Loucy (cell line): ENCODE data around the gene DDB1.

Experiments used
- H2AFZ ChIP-seq: fragments of 200-600 bp; sonication (generic); 2 replicates; pipeline ENCODE4 v1.6.0; 2016; ENCODE audit warnings: antibody characterized with exemption, mild to moderate bottlenecking, low read length, moderate library complexity
- H3F3A ChIP-seq: fragments of 200-600 bp; 2 replicates; pipeline ENCODE4 v1.6.0; 2016; ENCODE audit warnings: antibody characterized with exemption, low read depth, mild to moderate bottlenecking
- H3K27me3 ChIP-seq: fragments of 200-600 bp; sonication (generic); 2 replicates; pipeline ENCODE4 v1.6.1; 2014; ENCODE audit warnings: low read length, mild to moderate bottlenecking; ENCODE audit not compliant: insufficient read depth, poor library complexity, severe bottlenecking
- H3K36me3 ChIP-seq: fragments of 200-600 bp; sonication (generic); 2 replicates; pipeline ENCODE4 v1.6.1; 2016; ENCODE audit warnings: low read length; ENCODE audit not compliant: insufficient read depth
- H3K4me1 ChIP-seq: fragments of 200-600 bp; sonication (generic); 2 replicates; pipeline ENCODE4 v1.5.1; 2014; ENCODE audit warnings: low read length, mild to moderate bottlenecking; ENCODE audit not compliant: insufficient read depth, poor library complexity, severe bottlenecking
- H3K4me2 ChIP-seq: fragments of 200-600 bp; sonication (generic); 2 replicates; pipeline ENCODE4 v1.6.0; 2014; ENCODE audit warnings: antibody characterized with exemption, low read length, low read depth, mild to moderate bottlenecking; ENCODE audit not compliant: poor library complexity, severe bottlenecking
- H3K4me3 ChIP-seq: fragments of 200-600 bp; sonication (generic); 2 replicates; pipeline ENCODE4 v1.5.1; 2014; ENCODE audit warnings: low read length, mild to moderate bottlenecking, mixed read lengths; ENCODE audit not compliant: poor library complexity, severe bottlenecking
- H3K79me2 ChIP-seq: fragments of 200-600 bp; sonication (generic); 2 replicates; pipeline ENCODE4 v1.6.1; 2014; ENCODE audit warnings: low read length; ENCODE audit not compliant: insufficient read depth
- H3K9ac ChIP-seq: fragments of 200-600 bp; sonication (generic); 2 replicates; pipeline ENCODE4 v1.6.0; 2014; ENCODE audit warnings: mild to moderate bottlenecking, low read depth, low read length, moderate library complexity; ENCODE audit not compliant: poor library complexity, severe bottlenecking
- H3K9me2 ChIP-seq: fragments of 200-600 bp; sonication (generic); replicated peaks from 2 replicates; pipeline ENCODE4 v1.6.1; 2016; ENCODE audit warnings: low read depth, low read length, mixed read lengths
- H3K9me3 ChIP-seq: fragments of 200-600 bp; sonication (generic); 2 replicates; pipeline ENCODE4 v1.6.1; 2014; ENCODE audit warnings: mild to moderate bottlenecking, antibody characterized with exemption, low read length, low read depth; ENCODE audit not compliant: insufficient read depth
- H4K20me1 ChIP-seq: fragments of 200-600 bp; sonication (generic); 2 replicates; pipeline ENCODE4 v1.6.0; 2014; ENCODE audit warnings: antibody characterized with exemption, low read length, mild to moderate bottlenecking; ENCODE audit not compliant: insufficient read depth, poor library complexity, severe bottlenecking
- EZH2phosphoT487 ChIP-seq: fragments of 200-600 bp; IDR thresholded peaks from 2 replicates; pipeline ENCODE4 v1.6.1; 2018; ENCODE audit warnings: antibody characterized with exemption, mild to moderate bottlenecking, moderate library complexity, borderline replicate concordance
- TF ChIP-seq, protein P1 (sequence below): fragments of 200-600 bp; sonication (generic); conservative IDR thresholded peaks from 2 replicates; pipeline ENCODE4 v1.5.1; 2014; ENCODE audit warnings: mild to moderate bottlenecking, antibody characterized with exemption, low read length

Gene DDB1

DNA sequence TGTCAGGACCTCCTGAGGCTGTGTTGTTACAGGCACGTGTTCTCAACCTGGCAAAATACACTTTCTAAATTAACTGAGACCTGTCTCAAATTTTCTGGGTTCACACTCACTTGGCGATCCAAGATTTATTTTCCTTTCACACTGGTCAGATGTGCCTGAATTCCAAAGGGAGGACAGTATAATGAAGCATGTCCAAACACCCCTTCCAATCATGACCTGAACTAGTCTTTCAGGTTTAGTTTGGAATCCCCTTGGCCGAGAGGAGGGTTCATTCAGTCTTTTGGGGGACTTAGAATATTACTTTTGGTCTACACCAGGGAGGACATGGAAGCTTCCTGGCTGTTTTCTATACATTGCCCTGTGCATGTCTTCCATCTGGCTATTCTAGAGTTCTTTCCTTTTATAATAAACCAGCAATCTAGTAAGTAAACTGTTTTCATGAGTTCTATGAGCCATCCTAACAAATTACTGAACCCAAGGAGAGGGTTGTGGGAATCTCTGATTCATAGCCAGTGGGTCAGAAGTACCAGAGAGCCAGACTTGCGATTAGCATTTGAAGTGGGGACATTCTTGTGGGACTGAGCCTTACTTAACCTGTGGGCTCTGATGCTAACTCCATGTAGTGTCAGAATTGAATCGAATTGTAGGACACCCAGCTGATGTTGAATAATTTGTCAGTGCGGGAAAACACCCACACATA is 44.7 kb upstream of the DDB1 start:
- Histone ChIP-seq H4K20me1 (no peaks in the 10 kb centered on the region), H3K79me2 (no peaks in the 10 kb centered on the region), H3K27me3 (no peaks in the 10 kb centered on the region), H3K4me1 (no peaks in the 10 kb centered on the region), H3K36me3 (no peaks in the 10 kb centered on the region), H3K4me2 (no peak overlapping the region), H3F3A (no peaks in the 10 kb centered on the region), H2AFZ (no peak overlapping the region), H3K9me2 (no peaks in the 10 kb centered on the region), H3K4me3 (no peak overlapping the region), H3K9me3 (no peaks in the 10 kb centered on the region), H3K9ac (no peak overlapping the region)
- TF ChIP-seq, protein P1, sequence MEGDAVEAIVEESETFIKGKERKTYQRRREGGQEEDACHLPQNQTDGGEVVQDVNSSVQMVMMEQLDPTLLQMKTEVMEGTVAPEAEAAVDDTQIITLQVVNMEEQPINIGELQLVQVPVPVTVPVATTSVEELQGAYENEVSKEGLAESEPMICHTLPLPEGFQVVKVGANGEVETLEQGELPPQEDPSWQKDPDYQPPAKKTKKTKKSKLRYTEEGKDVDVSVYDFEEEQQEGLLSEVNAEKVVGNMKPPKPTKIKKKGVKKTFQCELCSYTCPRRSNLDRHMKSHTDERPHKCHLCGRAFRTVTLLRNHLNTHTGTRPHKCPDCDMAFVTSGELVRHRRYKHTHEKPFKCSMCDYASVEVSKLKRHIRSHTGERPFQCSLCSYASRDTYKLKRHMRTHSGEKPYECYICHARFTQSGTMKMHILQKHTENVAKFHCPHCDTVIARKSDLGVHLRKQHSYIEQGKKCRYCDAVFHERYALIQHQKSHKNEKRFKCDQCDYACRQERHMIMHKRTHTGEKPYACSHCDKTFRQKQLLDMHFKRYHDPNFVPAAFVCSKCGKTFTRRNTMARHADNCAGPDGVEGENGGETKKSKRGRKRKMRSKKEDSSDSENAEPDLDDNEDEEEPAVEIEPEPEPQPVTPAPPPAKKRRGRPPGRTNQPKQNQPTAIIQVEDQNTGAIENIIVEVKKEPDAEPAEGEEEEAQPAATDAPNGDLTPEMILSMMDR: no peak

DNA sequence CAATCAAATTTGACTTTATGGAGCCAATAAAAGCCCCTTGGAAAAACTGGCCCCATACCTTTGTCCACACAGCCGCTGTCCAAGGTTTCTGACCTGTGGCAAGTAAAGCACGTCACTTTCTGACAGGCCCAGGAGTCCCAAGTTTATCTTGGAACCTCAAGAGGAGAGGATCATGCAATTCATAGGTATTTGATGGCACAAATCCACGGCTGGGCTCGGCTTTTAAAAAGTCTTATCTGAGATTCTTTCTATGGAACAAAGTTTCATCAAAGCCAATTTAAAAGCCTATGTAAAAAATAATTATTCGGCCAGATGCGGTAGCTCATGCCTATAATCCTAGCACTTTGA is 42.8 kb upstream of the DDB1 start:
- no peaks in the 10 kb centered on the region for H3K4me1 ChIP-seq
- no peaks in the 10 kb centered on the region for H3K36me3 ChIP-seq
- TF ChIP-seq EZH2phosphoT487: no peak
- TF ChIP-seq, protein P1: no peak
- H3K27me3 ChIP-seq: no peaks in the 10 kb centered on the region
- no peaks in the 10 kb centered on the region for H3F3A ChIP-seq
- no peak overlapping the region for H3K4me3 ChIP-seq
- H2AFZ ChIP-seq: no peak overlapping the region
- no peak overlapping the region for H3K9ac ChIP-seq
- H3K4me2 ChIP-seq: no peak overlapping the region
- no peaks in the 10 kb centered on the region for H3K9me2 ChIP-seq
- no peaks in the 10 kb centered on the region for H4K20me1 ChIP-seq
- no peaks in the 10 kb centered on the region for H3K9me3 ChIP-seq
- H3K79me2 ChIP-seq: no peaks in the 10 kb centered on the region

DNA sequence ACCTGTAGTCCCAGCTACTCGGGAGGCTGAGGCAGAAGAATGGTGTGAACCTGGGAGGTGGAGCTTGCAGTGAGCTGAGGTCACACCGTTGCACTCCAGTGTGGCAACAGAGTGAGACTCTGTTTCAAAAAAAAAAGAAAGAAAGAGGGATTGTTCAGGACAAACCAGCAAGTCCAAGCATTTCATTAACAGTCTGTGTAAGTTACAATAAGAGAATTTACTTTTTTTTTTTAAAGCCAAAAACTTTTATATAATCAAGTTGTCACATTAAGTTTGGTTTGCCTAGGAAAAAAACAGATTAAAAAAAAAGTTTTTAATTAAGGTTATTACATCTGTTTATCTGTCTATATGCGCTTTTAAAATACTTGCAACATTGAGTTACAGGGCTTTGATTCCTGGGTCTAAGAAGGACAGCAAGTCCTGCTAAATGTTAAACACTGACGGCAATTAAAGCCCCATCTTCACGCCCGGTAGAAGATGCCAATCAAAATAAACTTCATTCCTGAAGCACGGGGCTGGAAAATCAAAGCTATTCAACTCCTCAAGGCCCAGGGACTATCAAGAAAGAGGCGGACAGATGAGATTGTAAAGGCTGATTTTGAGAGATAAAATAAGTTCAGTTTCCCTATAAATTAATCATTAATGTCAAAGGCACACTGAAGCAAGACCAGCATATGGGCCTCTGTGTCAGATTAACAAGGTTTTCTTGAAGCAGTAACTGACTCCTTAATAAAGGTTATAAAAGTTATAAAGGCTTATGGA is 39.9 kb upstream of the DDB1 start:
- no peaks in the 10 kb centered on the region for H3K27me3 ChIP-seq
- H3F3A ChIP-seq: no peaks in the 10 kb centered on the region
- no peak overlapping the region for H3K4me2 ChIP-seq
- no peaks in the 10 kb centered on the region for H4K20me1 ChIP-seq
- TF ChIP-seq, protein P1: no peak
- TF ChIP-seq EZH2phosphoT487: no peak
- no peaks in the 10 kb centered on the region for H3K79me2 ChIP-seq
- H2AFZ ChIP-seq: no peak overlapping the region
- H3K9ac ChIP-seq: no peak overlapping the region
- no peaks in the 10 kb centered on the region for H3K4me1 ChIP-seq
- H3K36me3 ChIP-seq: peaks cover 20% of the 10 kb centered on the region; the same call in 1 of the 2 replicates
- no peak overlapping the region for H3K4me3 ChIP-seq
- H3K9me2 ChIP-seq: no peaks in the 10 kb centered on the region
- H3K9me3 ChIP-seq: no peaks in the 10 kb centered on the region
